ENCODE results near the gene TBX21. TPM values are rescaled to one million over a fixed set of nuclear protein-coding genes. Genes with fewer than 3 reads are reported as not detected.

TBX21 gene
- total RNA-seq, 4 donors from 2014 or later = 0.80 TPM; not detected in 3

- no peak for DNase-seq (ENCODE audit: low spot score in 2 of 2)
- TF ChIP-seq EP300 (IDR thresholded peaks at IDR 0.05) (no peak), POLR2AphosphoS5 (IDR thresholded peaks at IDR 0.05) (no peak), POLR2A (IDR thresholded peaks at IDR 0.05) (no peak), CTCF (IDR thresholded peaks at IDR 0.05) (no peak)
- Histone ChIP-seq H3K4me1 (peaks cover 3% of the 10 kb centered on the region), H3K4me3 (no peak overlapping the region), H3K36me3 (peaks cover 21% of the 10 kb centered on the region), H3K9me3 (no peaks in the 10 kb centered on the region), H3K27me3 (no peaks in the 10 kb centered on the region), H3K27ac (no peak overlapping the region)
- WGBS = 88% methylated on average over 1 of the region's 1 CpG
Measured at GRCh38 chr17:47686276-47686635, 46.8 kb upstream of the TBX21 start.

GRCh38 chr17:47686664-47687327, 46.2 kb upstream of the TBX21 start:
- peaks cover 16% of the 10 kb centered on the region for H3K36me3 ChIP-seq
- H3K27ac ChIP-seq = no peak overlapping the region
- peaks cover 3% of the 10 kb centered on the region for H3K4me1 ChIP-seq
- 86% methylated on average over 7 of the region's 7 CpGs for WGBS
- H3K9me3 ChIP-seq = no peaks in the 10 kb centered on the region
- no peak overlapping the region for H3K4me3 ChIP-seq
- DNase-seq (ENCODE audit: low spot score in 2 of 2) = no peak
- no peak for TF ChIP-seq CTCF (IDR thresholded peaks at IDR 0.05)
- no peak for TF ChIP-seq EP300 (IDR thresholded peaks at IDR 0.05)
- no peak for TF ChIP-seq POLR2A (IDR thresholded peaks at IDR 0.05)
- TF ChIP-seq POLR2AphosphoS5 (IDR thresholded peaks at IDR 0.05) = no peak
- no peaks in the 10 kb centered on the region for H3K27me3 ChIP-seq

- Histone ChIP-seq H3K4me1 (peaks cover 3% of the 10 kb centered on the region), H3K4me3 (no peak overlapping the region), H3K9me3 (no peaks in the 10 kb centered on the region), H3K27ac (no peak overlapping the region), H3K27me3 (no peaks in the 10 kb centered on the region), H3K36me3 (peaks cover 11% of the 10 kb centered on the region)
- no peak for TF ChIP-seq EP300 (IDR thresholded peaks at IDR 0.05)
- TF ChIP-seq CTCF (IDR thresholded peaks at IDR 0.05) = no peak
- no peak for TF ChIP-seq POLR2A (IDR thresholded peaks at IDR 0.05)
- TF ChIP-seq POLR2AphosphoS5 (IDR thresholded peaks at IDR 0.05) = no peak
- no peak for DNase-seq (ENCODE audit: low spot score in 2 of 2)
Measured at GRCh38 chr17:47687328-47687690, 45.7 kb upstream of the TBX21 start.

- no peak overlapping the region for H3K27ac ChIP-seq
- no peaks in the 10 kb centered on the region for H3K27me3 ChIP-seq
- DNase-seq (ENCODE audit: low spot score in 2 of 2) = no peak
- 100% methylated on average over 1 of the region's 1 CpG for WGBS
- no peaks in the 10 kb centered on the region for H3K9me3 ChIP-seq
- peaks cover 6% of the 10 kb centered on the region for H3K36me3 ChIP-seq
- TF ChIP-seq EP300 (IDR thresholded peaks at IDR 0.05) (no peak), POLR2AphosphoS5 (IDR thresholded peaks at IDR 0.05) (no peak), CTCF (IDR thresholded peaks at IDR 0.05) (no peak), POLR2A (IDR thresholded peaks at IDR 0.05) (no peak)
- H3K4me1 ChIP-seq = peaks cover 5% of the 10 kb centered on the region
- no peak overlapping the region for H3K4me3 ChIP-seq
Measured at GRCh38 chr17:47687748-47688147, 45.3 kb upstream of the TBX21 start.

GRCh38 chr17:47690121-47690520, 42.9 kb upstream of the TBX21 start:
- Histone ChIP-seq H3K4me1 (peaks cover 18% of the 10 kb centered on the region), H3K4me3 (no peak overlapping the region), H3K27ac (no peak overlapping the region), H3K9me3 (no peaks in the 10 kb centered on the region), H3K27me3 (no peaks in the 10 kb centered on the region), H3K36me3 (no peaks in the 10 kb centered on the region)
- WGBS = 81% methylated on average over 3 of the region's 3 CpGs
- TF ChIP-seq CTCF (IDR thresholded peaks at IDR 0.05) (no peak), POLR2A (IDR thresholded peaks at IDR 0.05) (no peak), EP300 (IDR thresholded peaks at IDR 0.05) (no peak), POLR2AphosphoS5 (IDR thresholded peaks at IDR 0.05) (no peak)
- DNase-seq (ENCODE audit: low spot score in 2 of 2) = no peak

All from suprapubic skin (tissue), 4 donors.